ENCODE data around the gene TRIB2. TPM values are rescaled to one million over a fixed set of nuclear protein-coding genes. Genes with fewer than 3 reads are reported as not detected.
A peak's percentile ranks its signal among the peaks of the same experiment; 100 is the strongest.

TRIB2 gene
- total RNA-seq, 1 donor from 2014 or later: 14.2 TPM

DNA sequence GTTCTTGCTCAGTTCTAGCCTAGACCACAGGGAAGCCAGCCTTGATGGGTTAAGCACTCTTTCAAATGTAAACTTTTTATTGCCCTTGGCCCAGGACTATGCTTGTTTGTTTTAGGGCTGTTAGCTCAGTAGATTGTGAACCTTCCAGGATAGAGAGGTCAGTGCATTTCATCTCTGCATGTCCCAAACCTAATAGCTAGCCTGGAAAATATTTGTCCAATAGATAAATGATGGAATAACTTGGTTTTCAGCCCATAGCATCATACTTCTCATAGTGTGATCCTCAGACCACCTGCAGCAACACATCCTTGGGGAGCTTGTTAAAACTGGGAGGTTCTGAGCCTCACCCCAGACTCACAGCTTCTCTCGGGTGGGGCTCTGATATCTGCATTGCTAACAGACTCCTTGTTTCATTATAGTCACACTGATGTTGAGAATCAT lies 59.8 kb downstream of the TRIB2 start:
- DNase-seq (ENCODE audit: low read depth, low spot score): no peak

DNA sequence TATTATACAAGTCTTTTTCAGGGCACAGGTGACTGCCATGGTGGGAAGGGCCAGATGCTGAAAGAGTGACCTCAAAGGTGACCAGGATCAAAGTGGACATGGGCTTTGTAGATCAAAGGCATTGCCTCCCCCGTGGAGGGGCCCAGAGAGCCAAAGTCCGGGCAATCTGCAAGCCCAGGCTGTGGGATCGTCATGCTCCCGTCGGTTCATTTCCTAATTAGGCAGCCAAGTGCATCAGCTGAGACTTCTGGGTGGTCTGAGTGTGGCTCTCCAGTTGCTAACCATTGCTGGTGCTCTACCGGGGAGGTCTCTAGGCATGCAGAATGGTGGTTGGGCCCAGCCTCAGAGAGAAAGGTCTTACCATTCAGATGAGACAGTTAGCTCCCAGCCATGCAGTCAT lies 61.6 kb downstream of the TRIB2 start:
- no peak for DNase-seq (ENCODE audit: low read depth, low spot score)

DNA sequence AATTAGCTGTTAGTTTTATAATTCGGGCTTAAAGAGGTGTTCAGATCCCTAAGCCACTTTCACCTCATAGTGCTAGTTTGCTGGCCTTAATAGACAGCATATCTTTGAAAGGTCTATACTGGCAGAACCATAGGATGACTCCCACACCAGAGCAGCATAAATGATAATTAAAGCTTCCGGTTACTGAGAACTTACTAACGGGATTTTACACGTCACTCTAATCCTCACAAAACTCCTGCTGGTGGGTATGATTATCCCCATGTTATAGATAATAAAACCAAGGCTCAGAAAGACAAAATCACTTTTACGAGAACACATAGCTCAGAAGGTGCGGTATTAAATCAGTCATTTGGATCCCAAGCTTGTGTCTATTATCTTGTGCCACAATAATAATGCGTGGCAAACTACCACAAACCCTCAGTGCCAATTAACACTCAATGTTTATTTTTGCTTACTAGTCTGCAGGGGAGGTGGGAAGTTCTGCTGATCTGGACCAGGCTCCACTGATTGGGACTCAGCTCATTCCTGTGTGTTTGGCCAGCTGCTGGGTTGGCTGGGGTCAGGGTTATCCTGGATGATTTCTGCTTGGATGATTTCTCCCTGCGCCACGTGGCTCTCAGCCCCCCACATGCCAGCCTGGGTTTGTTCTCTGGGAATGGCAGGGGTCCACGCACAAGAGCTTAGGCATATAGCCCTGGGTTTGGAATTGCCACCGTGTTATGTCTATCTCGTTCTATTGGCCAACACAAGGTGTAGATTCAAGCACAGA lies 62.3 kb downstream of the TRIB2 start:
- DNase-seq (ENCODE audit: low read depth, low spot score): no peak

DNA sequence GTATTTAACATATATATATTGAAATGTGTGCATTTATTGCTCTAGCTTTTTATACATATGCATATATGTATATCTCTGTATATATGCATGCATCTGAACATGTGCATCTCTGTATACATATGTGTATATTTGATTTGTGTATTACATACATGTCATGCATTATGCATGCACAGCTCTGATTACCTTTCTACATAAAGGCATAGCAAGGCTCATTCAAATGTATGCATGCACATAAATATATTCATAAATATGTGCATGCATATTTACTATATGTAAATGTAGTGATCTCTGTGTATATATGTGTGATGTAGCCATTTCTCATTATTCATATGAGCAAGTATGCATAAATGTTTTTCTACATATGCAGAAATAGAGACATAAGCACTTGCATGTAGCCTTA lies 64.6 kb downstream of the TRIB2 start:
- DNase-seq (ENCODE audit: low read depth, low spot score): no peak

DNA sequence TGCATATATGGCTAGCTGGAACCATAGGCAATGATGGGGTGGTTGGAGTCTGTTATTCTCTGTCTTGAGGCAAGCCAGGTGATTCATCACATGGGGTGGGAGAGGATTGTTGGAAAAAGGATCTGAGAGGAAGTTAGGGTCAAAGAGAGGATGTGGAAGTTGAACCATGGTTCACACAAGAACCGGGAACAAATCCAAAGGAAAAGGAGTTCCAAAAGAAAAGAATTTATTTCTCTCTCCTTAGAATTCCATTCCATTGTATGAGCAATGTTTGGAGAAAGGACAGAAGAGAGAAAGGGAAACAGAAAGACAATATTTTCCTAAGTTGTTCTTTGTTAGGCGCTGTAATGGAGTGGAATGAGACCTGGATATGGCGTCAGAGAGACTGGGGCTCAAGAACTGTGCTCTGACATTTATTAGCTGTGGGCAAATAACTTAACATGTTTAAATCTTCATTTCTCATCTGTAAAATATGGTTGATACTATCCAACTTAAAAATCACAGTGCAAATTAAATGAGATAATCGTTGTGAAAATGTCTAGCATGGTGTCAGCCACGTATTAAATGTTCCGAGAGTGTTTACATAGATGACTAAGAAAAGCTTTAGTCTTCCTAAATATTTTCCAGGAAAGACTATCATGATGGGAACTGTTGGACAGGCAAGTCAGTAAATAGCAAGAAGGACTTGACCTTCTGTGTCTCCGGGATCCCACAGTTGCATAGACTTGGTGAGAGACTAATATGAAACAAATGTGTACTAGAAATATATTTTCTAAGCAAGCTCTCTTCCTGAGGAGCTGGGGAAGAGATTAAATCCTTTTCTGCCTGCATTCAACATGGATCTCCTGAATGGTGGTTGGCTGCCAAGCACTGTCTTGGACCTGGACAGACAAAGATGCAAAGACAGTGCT lies 71.4 kb downstream of the TRIB2 start:
- DNase-seq (ENCODE audit: low read depth, low spot score): peak; percentile 96

DNA sequence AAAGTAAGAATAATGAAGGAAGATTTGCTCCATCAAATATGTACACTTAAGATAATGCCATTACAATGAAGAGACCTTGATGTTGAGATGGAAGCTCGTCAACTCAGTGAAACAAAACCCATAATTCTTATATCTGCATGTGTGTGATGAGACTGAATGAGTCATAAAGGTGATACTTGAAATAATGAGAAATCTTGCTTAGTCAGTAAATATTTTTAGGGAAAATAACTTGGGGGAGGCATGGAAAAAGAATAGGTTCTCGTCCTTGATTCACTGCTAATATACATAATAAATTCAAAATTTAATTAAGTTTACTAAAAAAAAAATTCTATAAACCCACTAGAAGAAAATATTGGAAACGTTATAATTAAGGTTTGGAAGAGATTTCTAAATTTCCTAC lies 75.2 kb downstream of the TRIB2 start:
- no peak for DNase-seq (ENCODE audit: low read depth, low spot score)

All from pulmonary artery endothelial cell (primary cell).